Measurements from ENCODE around the gene CDH1.
"Not testable (repeated sequence)": the region's sequence is repeated elsewhere in the genome, so short reads cannot be mapped to it uniquely, and the experiment has no call there.

Gene CDH1

GRCh38 chr16:68737046-68737729 lies at the start of gene CDH1:
CDH1 (plus strand) TSS chr16:68737292; CDS start chr16:68737416, 124 bp downstream.
- peak; percentile 25 to 44 for DNase-seq

DNA sequence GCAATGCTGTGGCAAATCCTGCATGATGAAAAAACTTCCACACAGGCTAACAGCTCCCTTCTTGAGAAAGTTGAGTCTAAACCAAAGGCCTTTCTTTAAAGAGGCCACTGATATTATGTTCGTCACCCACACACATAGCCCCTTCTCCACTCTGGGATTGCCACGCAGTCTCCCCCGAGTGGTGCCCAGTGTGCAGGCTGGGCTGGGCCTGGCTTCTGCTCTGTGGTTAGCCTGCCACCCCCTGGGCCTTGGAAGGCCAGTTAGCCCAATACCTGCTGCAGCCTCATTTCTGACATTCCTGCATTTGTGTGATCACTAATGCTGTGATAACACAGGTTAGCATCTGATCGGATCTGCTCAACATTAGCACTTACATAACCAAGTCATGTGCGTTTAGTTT lies 47.2 kb upstream of the CDH1 start:
- no peak for DNase-seq

DNA sequence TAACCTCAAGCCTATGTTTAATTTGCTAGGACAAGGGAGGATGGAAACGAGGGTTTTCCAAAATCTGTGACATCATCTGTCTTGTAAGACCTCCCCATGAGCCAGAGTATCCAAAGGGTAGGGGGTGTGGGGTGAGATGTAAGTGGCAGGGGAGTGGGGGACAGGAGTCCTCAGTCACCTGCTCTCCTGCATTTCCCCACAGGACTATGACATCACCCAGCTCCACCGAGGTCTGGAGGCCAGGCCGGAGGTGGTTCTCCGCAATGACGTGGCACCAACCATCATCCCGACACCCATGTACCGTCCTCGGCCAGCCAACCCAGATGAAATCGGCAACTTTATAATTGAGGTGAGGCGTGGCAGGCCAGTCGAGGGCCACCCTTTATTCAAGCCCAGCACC lies 41.5 kb upstream of the CDH1 start:
- DNase-seq = no peak

- DNase-seq = no peak
Measured at GRCh38 chr16:68696514-68696913, 40.6 kb upstream of the CDH1 start.

GRCh38 chr16:68698091-68698490 lies 39.0 kb upstream of the CDH1 start:
- no peak for DNase-seq

DNA sequence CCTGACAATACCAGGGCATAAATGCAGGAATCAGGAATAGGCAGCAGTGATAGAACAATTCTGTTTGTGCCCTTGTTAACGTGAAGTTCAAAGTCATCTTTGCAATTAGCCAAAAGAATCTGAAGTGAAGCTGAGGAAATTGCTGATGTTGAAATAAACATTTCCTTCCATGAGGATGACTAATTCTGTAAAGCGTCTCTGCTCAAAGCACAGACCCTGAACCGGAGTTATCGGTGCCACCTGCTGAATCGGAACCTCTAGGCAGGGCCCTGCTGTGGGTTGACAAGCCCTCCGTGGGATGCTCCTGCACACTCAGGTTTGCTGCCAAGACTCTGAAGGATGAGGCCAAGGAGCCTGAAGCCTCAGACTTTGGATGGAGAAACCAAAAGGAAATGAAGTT lies 37.0 kb upstream of the CDH1 start:
- DNase-seq = no peak

DNA sequence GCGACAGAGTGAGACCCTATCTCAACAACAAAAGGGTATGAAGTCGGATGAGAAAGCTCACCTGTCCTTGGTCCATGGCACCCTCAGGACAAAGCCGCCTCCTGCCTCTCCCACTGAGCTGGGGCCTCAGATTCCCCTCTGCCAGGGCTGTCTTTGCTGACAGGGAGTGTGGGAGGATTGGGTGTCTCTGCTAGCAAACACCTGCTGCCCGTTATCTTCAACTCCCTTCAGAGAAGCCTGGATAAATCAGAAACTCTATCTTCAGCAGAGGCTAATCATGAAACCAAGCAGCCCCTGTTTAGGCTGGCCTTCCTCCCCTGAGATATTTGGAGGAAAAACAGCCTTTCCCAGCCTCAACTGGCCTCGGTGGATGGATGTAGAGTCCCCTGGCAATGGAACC lies 36.3 kb upstream of the CDH1 start:
- no peak for DNase-seq

DNA sequence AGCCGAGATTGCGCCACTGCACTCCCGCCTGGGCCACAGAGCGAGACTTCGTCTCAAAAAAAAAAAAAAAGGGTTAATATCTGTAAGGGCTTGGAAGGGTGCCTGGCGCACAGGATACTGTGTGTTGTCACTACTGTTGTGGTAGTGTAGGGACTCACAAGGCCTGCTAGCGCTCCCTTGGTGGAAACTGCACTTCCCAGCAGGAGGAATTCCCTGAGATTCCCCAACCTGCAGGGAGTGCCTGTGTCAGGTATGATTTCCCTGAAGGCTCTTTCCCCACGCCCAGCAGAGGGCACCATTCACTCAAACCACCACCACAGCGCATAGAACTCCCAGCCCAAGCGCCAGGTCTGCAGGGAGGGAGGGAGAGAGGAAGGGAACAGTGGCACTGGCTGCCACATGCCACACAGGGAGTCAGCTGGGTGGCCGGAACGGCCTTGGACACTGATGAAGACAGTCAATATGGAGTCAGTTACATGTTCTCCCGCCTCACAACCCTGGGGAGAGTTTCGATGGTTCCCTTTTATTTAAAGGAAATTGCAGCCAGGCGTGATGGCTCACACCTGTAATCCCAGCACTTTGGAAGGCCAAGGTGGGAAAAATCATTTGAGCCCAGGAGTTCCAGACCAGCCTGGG lies 32.7 kb upstream of the CDH1 start:
- DNase-seq = peak; percentile 74 to 78

- no peak for DNase-seq
Measured at GRCh38 chr16:68707340-68708152, 29.5 kb upstream of the CDH1 start.

DNA sequence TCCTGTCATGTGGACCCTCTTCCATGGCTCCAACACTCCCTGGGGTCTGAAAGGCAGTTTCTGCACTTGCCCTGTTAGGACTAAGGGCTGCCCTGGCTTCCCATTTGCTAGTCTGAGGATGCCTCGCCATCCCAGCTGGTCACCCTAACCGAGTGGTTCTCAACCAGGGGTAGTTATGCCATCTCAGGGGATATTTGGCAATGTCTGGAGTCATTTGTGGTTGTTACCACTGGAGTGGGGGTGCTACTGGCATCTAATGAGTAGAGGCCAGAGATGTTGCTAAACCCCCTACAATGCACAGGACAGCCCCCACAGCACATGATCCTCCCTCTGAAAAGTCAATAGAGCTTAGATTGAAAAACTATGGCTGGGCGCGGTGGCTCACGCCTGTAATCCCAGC lies 26.9 kb upstream of the CDH1 start:
- DNase-seq = no peak

DNA sequence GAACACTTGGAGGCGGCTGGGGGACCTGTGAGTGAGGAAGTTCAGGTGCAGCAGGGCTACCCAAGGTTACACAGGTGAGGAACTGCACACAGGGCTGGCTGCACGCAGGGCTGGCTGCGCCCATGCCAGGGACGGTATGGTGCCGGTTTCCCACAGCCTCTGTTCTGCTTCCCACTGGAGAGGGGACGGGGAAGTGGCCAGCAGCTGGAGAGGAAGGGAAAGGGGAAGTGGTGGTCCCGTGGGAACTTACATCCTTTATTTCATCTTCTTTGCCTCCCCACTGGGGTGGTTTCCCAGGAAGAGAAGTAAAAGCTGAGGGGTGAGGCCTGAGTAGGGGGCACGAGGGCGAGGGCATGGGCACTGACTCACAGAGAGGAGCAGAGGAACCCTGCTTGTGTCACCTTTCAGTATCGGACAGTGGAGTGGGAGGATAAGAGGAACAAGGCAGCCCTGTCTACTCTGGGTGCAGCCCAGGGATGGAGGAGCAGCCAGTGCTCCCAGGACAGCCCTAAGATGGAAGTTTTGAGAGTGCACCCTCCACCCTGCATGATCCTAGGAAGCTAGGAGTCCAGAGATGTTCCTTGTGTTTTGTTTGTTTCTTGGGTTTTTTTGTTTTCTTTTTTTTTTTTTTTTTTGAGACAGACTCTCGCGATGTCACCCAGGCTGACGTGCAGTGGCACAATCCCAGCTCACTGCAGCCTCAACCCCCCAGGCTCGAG lies 25.5 kb upstream of the CDH1 start:
- peak in 1 of 2 donors; percentile 18 for DNase-seq

DNA sequence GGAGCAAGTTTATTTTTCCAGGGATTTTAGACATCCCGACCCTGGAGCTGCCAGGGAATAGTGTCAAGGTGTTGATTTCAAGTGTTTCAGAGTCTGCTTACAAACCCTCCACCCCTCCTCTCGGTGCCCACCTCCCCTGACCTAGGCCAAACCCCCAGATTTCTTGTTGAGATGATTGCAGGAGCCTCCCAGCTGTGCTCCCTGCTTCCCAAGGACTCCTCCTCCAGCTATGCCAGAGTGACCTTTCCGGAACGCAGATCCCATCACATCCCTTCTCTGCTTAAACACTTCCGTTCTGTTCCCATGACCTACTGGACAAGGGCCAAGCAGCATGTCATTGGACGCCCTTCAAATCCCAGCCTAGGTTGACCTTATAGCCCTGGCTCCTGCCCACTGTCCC lies 23.7 kb upstream of the CDH1 start:
- DNase-seq = no peak

DNA sequence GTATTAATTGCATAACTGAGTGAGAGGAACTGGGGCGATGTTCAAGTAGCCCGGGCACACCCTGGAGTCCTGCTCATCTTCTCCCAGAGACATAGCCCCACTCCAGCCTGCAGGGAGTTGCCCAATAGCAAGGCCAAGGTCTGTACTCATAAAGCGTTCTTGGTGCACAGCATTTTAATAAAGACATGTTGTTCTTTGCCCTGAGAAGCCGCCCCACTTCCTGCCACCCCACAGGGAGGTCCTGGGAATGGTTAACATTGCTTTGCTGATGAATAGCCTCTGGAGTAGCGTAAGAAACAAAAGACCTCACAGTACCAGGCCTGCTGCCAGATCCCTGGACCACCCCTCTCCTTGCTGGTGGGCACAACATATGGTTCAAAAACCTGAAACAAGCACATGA lies 21.6 kb upstream of the CDH1 start:
- no peak for DNase-seq

DNA sequence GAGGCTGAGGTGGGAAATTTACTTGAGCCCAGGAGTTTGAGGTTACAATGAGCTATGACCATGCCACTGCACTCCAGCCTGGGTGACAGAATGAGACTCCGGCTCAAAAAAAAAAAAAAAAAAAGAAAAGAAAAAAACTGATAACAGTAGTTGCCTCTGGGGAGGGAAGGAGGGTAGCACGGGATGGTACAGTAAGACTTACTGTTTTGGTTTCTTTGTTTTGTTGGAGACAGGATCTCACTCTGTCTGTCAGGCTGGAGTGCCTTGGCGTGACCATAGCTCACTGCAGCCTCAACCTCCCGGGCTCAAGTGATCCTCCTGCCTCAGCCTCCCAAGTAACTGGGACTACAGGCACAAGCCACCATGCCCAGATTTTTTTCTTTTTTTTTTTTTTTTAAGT lies 20.6 kb upstream of the CDH1 start:
- DNase-seq = not testable (repeated sequence)

DNA sequence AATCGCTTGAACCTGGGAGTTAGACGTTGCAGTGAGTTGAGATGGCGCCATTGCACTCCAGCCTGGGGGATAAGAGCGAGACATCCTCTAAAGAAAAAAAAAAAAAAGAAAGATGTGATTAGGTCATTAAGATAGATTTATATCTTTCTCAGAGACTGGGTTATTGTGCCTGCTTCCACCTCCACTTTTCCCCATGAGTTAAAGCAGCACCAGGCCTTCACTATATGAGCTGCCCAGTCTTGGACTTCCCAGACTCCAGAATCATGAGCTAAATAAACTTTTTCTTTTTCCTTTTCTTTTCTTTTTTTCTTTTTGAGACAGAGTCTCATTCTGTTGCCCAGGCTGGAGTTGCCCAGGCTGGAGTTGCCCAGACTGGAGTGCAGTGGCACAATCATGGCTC lies 19.4 kb upstream of the CDH1 start:
- no peak for DNase-seq

GRCh38 chr16:68718590-68718989 lies 18.5 kb upstream of the CDH1 start:
- no peak for DNase-seq

GRCh38 chr16:68719993-68720489 lies 17.1 kb upstream of the CDH1 start:
- DNase-seq = peak in 1 of 2 donors; percentile 26

- no peak for DNase-seq
Measured at GRCh38 chr16:68722119-68723024, 14.7 kb upstream of the CDH1 start.

- DNase-seq = no peak
Measured at GRCh38 chr16:68724797-68725196, 12.3 kb upstream of the CDH1 start.

- no peak for DNase-seq
Measured at GRCh38 chr16:68728523-68728922, 8.6 kb upstream of the CDH1 start.

DNA sequence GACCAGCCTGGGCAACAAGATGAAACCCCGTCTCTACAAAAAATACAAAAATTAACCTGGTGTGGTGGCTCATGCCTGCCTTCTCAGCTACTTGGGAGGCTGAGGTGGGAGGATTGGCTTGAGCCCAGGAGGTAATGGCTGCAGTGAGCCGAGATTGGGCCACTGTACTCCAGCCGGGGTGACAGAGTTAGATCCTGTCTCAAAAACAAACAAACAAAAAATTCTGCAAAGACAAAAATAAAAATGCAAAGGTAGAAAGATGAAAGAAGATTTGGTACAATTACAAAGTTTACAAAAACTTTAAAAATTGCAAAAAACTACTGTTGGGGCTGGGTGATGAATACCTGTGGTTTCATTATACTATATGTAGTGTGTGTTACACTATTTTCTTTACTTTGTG lies 5.5 kb upstream of the CDH1 start:
- DNase-seq = no peak
